Measurements from ENCODE around the gene ZFP62. TPM values are rescaled to one million over a fixed set of nuclear protein-coding genes. Genes with fewer than 3 reads are reported as not detected.

ZFP62 gene
- total RNA-seq, 1 experiment from 2014 or later, result 43.1 TPM

GRCh38 chr5:180852495-180852894 lies 8.6 kb downstream of the ZFP62 start:
- Histone ChIP-seq H3K27ac (no peak overlapping the region), H3K27me3 (no peaks in the 10 kb centered on the region), H3K9me3 (replicated peaks) (peaks cover 9% of the 10 kb centered on the region; the same call in 1 of the 2 replicates), H3K36me3 (peaks cover 50% of the 10 kb centered on the region), H3K4me3 (no peak overlapping the region), H3K4me1 (no peaks in the 10 kb centered on the region)
- no peak for DNase-seq

- peaks cover 43% of the 10 kb centered on the region for H3K36me3 ChIP-seq
- H3K4me3 ChIP-seq, result no peak overlapping the region
- DNase-seq, result no peak
Measured at GRCh38 chr5:180850434-180851078, 10.5 kb downstream of the ZFP62 start.

GRCh38 chr5:180849827-180850226 lies 11.2 kb downstream of the ZFP62 start:
- H3K4me3 ChIP-seq, result no peak overlapping the region
- DNase-seq, result no peak
- peaks cover 9% of the 10 kb centered on the region; the same call in 1 of the 2 replicates for H3K9me3 ChIP-seq (replicated peaks)

More at GRCh38 chr5:180850434-180851078, 10.5 kb downstream of the ZFP62 start:
- Histone ChIP-seq H3K4me1 (no peaks in the 10 kb centered on the region), H3K27ac (no peak overlapping the region), H3K9me3 (replicated peaks) (peaks cover 9% of the 10 kb centered on the region; the same call in 1 of the 2 replicates), H3K27me3 (no peaks in the 10 kb centered on the region)

GRCh38 chr5:180848878-180849277 lies 12.2 kb downstream of the ZFP62 start:
- DNase-seq, result no peak
- H3K27me3 ChIP-seq, result no peaks in the 10 kb centered on the region
- peaks cover 9% of the 10 kb centered on the region; the same call in 1 of the 2 replicates for H3K9me3 ChIP-seq (replicated peaks)
- H3K27ac ChIP-seq, result no peak overlapping the region
- H3K36me3 ChIP-seq, result peaks cover 43% of the 10 kb centered on the region
- H3K4me3 ChIP-seq, result no peak overlapping the region
- H3K4me1 ChIP-seq, result no peaks in the 10 kb centered on the region

More at GRCh38 chr5:180849827-180850226, 11.2 kb downstream of the ZFP62 start:
- peaks cover 43% of the 10 kb centered on the region for H3K36me3 ChIP-seq
- H3K27me3 ChIP-seq, result no peaks in the 10 kb centered on the region
- no peak overlapping the region for H3K27ac ChIP-seq
- no peaks in the 10 kb centered on the region for H3K4me1 ChIP-seq

GRCh38 chr5:180848265-180848664 lies 12.8 kb downstream of the ZFP62 start:
- Histone ChIP-seq H3K36me3 (peaks cover 43% of the 10 kb centered on the region), H3K9me3 (replicated peaks) (peaks cover 9% of the 10 kb centered on the region; the same call in 1 of the 2 replicates), H3K27ac (no peak overlapping the region), H3K4me1 (no peaks in the 10 kb centered on the region), H3K27me3 (no peaks in the 10 kb centered on the region), H3K4me3 (no peak overlapping the region)
- DNase-seq, result no peak

GRCh38 chr5:180847026-180847425 lies 14.1 kb downstream of the ZFP62 start:
- no peak for DNase-seq
- H3K9me3 ChIP-seq (replicated peaks), result peaks cover 9% of the 10 kb centered on the region; the same call in 1 of the 2 replicates
- H3K27me3 ChIP-seq, result no peaks in the 10 kb centered on the region
- H3K27ac ChIP-seq, result no peak overlapping the region
- no peaks in the 10 kb centered on the region for H3K4me1 ChIP-seq
- H3K36me3 ChIP-seq, result peaks cover 41% of the 10 kb centered on the region
- no peak overlapping the region for H3K4me3 ChIP-seq

GRCh38 chr5:180844858-180845257 lies 16.2 kb downstream of the ZFP62 start:
- DNase-seq, result no peak
- H3K4me1 ChIP-seq, result no peaks in the 10 kb centered on the region
- 0 out of 2 replicates have a peak, but pooled peaks cover 2% of the 10 kb centered on the region for H3K9me3 ChIP-seq (replicated peaks)
- no peaks in the 10 kb centered on the region for H3K27me3 ChIP-seq
- peaks cover 19% of the 10 kb centered on the region for H3K36me3 ChIP-seq
- no peak overlapping the region for H3K4me3 ChIP-seq
- H3K27ac ChIP-seq, result no peak overlapping the region

- Histone ChIP-seq H3K27ac (no peak overlapping the region), H3K4me1 (no peaks in the 10 kb centered on the region), H3K27me3 (no peaks in the 10 kb centered on the region), H3K4me3 (no peak overlapping the region), H3K36me3 (peaks cover 15% of the 10 kb centered on the region), H3K9me3 (replicated peaks) (0 out of 2 replicates have a peak, but pooled peaks cover 2% of the 10 kb centered on the region)
- DNase-seq, result no peak
Measured at GRCh38 chr5:180844432-180844831, 16.6 kb downstream of the ZFP62 start.

- Histone ChIP-seq H3K36me3 (no peaks in the 10 kb centered on the region), H3K4me3 (no peak overlapping the region), H3K9me3 (replicated peaks) (peaks cover 2% of the 10 kb centered on the region; the same call in 1 of the 2 replicates), H3K27ac (no peak overlapping the region), H3K27me3 (no peaks in the 10 kb centered on the region), H3K4me1 (no peaks in the 10 kb centered on the region)
- no peak for DNase-seq
Measured at GRCh38 chr5:180839935-180840334, 21.1 kb downstream of the ZFP62 start.

- H3K27me3 ChIP-seq, result no peaks in the 10 kb centered on the region
- no peak for DNase-seq
- H3K27ac ChIP-seq, result no peak overlapping the region
Measured at GRCh38 chr5:180839227-180839626, 21.8 kb downstream of the ZFP62 start.

GRCh38 chr5:180837478-180837877 lies 23.6 kb downstream of the ZFP62 start:
- no peak for DNase-seq

More at GRCh38 chr5:180839227-180839626, 21.8 kb downstream of the ZFP62 start:
- Histone ChIP-seq H3K4me3 (no peak overlapping the region), H3K9me3 (replicated peaks) (peaks cover 2% of the 10 kb centered on the region; the same call in 1 of the 2 replicates), H3K36me3 (no peaks in the 10 kb centered on the region), H3K4me1 (no peaks in the 10 kb centered on the region)

GRCh38 chr5:180832638-180833068 lies 28.4 kb downstream of the ZFP62 start:
- H3K36me3 ChIP-seq, result no peaks in the 10 kb centered on the region
- DNase-seq, result no peak
- no peak overlapping the region for H3K27ac ChIP-seq
- peaks cover 2% of the 10 kb centered on the region; the same call in 1 of the 2 replicates for H3K4me1 ChIP-seq
- H3K27me3 ChIP-seq, result no peaks in the 10 kb centered on the region
- H3K4me3 ChIP-seq, result no peak overlapping the region
- H3K9me3 ChIP-seq (replicated peaks), result no peaks in the 10 kb centered on the region; the same call in 1 of the 2 replicates

More at GRCh38 chr5:180837478-180837877, 23.6 kb downstream of the ZFP62 start:
- peaks cover under 1% of the 10 kb centered on the region; the same call in 1 of the 2 replicates for H3K4me1 ChIP-seq
- H3K4me3 ChIP-seq, result no peak overlapping the region
- no peak overlapping the region for H3K27ac ChIP-seq
- no peaks in the 10 kb centered on the region for H3K27me3 ChIP-seq
- no peaks in the 10 kb centered on the region for H3K36me3 ChIP-seq
- peaks cover 2% of the 10 kb centered on the region; the same call in 1 of the 2 replicates for H3K9me3 ChIP-seq (replicated peaks)

- peak; percentile 54 to 59 for DNase-seq
- peak overlapping the region; percentile 72 for H3K4me3 ChIP-seq
- 0 out of 2 replicates have a peak, but pooled peaks cover 3% of the 10 kb centered on the region for H3K9me3 ChIP-seq (replicated peaks)
- H3K27me3 ChIP-seq, result no peaks in the 10 kb centered on the region
- H3K27ac ChIP-seq, result peak overlapping the region; percentile 91
- peaks cover 3% of the 10 kb centered on the region for H3K4me1 ChIP-seq
- no peaks in the 10 kb centered on the region for H3K36me3 ChIP-seq
Measured at GRCh38 chr5:180831139-180832093, 29.7 kb downstream of the ZFP62 start.

- peaks cover 12% of the 10 kb centered on the region for H3K4me1 ChIP-seq
- DNase-seq, result peak; percentile 44 to 63
- H3K9me3 ChIP-seq (replicated peaks), result 0 out of 2 replicates have a peak, but pooled peaks cover 3% of the 10 kb centered on the region
- peak overlapping the region; percentile 91 for H3K27ac ChIP-seq
- no peaks in the 10 kb centered on the region for H3K36me3 ChIP-seq
- H3K27me3 ChIP-seq, result no peaks in the 10 kb centered on the region
- peak overlapping the region; percentile 72 for H3K4me3 ChIP-seq
Measured at GRCh38 chr5:180830253-180831138, 30.6 kb downstream of the ZFP62 start.
